ENCODE results near the gene AATF. TPM values are rescaled to one million over a fixed set of nuclear protein-coding genes. Genes with fewer than 3 reads are reported as not detected.
A peak's percentile ranks its signal among the peaks of the same experiment; 100 is the strongest.

AATF gene
- polyA plus RNA-seq, 1 donor, result 33.4 TPM

GRCh38 chr17:36929851-36930582 lies 18.7 kb upstream of the AATF start:
- no peak for DNase-seq
- Histone ChIP-seq H3K27ac (ENCODE audit: low read length) (no peak overlapping the region), H3K27me3 (ENCODE audit: control insufficient read depth, insufficient read depth, low read length) (peaks cover 86% of the 10 kb centered on the region), H3K9me3 (ENCODE audit: control insufficient read depth, low read depth, low read length) (peaks cover 14% of the 10 kb centered on the region), H3K4me1 (ENCODE audit: control insufficient read depth, insufficient read depth, low read length) (peaks cover 34% of the 10 kb centered on the region), H3K36me3 (ENCODE audit: control insufficient read depth, insufficient read depth, low read length) (no peaks in the 10 kb centered on the region), H3K4me3 (ENCODE audit: low read length) (no peak overlapping the region)
- WGBS (ENCODE audit: insufficient coverage, low lambda C conversion rate), result 60% methylated on average over 1 of the region's 16 CpGs

DNA sequence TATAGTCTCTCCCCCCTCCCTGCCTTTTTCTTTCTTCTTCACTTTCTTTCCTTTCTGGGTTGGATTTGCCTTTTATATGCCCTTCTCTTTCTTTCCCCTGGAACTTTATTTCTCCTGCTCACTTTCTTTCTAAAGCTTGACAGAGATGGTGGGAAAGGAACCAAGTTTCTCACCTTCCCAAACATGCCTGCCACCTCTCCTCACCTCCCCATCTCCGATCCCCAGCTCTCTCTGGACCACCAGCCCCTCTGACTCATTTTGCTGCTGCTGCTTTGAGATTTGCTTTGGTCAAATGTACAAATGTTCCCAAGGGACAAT lies 18.2 kb upstream of the AATF start:
- DNase-seq, result no peak
- H3K4me1 ChIP-seq (ENCODE audit: control insufficient read depth, insufficient read depth, low read length), result peaks cover 39% of the 10 kb centered on the region
- no CpG with 5 or more reads among the region's 1 CpG for WGBS (ENCODE audit: insufficient coverage, low lambda C conversion rate)
- peaks cover 16% of the 10 kb centered on the region for H3K9me3 ChIP-seq (ENCODE audit: control insufficient read depth, low read depth, low read length)
- H3K36me3 ChIP-seq (ENCODE audit: control insufficient read depth, insufficient read depth, low read length), result no peaks in the 10 kb centered on the region
- H3K27me3 ChIP-seq (ENCODE audit: control insufficient read depth, insufficient read depth, low read length), result peaks cover 91% of the 10 kb centered on the region
- no peak overlapping the region for H3K4me3 ChIP-seq (ENCODE audit: low read length)
- H3K27ac ChIP-seq (ENCODE audit: low read length), result no peak overlapping the region

DNA sequence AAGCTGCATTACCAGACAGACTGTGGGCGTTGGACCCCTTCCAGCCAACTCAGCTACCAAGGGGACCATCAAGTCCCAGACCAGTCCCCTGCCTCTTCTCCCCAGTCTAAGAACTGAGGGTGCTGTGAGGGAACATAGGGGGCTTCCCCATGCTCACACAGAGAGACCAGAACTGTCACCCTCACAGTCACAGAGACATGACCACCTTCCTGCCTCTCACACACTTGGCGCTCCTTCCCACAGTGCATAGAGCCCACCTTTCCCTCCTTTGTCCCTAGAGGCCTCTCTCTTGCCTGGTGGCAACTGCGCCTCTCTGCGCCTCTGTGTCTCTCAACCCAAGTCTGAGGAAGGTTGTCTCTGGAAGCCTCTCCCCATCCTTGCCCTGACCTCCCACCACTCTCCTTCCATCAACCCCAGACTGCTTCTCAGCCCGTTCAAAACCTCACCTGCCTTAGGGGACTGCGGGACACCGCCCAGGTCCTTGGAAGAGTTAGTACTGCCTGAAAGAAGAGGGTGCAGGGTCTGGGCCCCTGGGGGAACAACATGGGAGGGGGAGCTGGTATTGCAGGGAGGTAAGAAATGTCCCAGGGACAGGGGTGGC lies 17.6 kb upstream of the AATF start:
- H3K27me3 ChIP-seq (ENCODE audit: control insufficient read depth, insufficient read depth, low read length), result peaks cover 96% of the 10 kb centered on the region
- peaks cover 22% of the 10 kb centered on the region for H3K9me3 ChIP-seq (ENCODE audit: control insufficient read depth, low read depth, low read length)
- no peak for DNase-seq
- no peak overlapping the region for H3K27ac ChIP-seq (ENCODE audit: low read length)
- no peaks in the 10 kb centered on the region for H3K36me3 ChIP-seq (ENCODE audit: control insufficient read depth, insufficient read depth, low read length)
- WGBS (ENCODE audit: insufficient coverage, low lambda C conversion rate), result no CpG with 5 or more reads among the region's 7 CpGs
- no peak overlapping the region for H3K4me3 ChIP-seq (ENCODE audit: low read length)
- peaks cover 46% of the 10 kb centered on the region for H3K4me1 ChIP-seq (ENCODE audit: control insufficient read depth, insufficient read depth, low read length)

DNA sequence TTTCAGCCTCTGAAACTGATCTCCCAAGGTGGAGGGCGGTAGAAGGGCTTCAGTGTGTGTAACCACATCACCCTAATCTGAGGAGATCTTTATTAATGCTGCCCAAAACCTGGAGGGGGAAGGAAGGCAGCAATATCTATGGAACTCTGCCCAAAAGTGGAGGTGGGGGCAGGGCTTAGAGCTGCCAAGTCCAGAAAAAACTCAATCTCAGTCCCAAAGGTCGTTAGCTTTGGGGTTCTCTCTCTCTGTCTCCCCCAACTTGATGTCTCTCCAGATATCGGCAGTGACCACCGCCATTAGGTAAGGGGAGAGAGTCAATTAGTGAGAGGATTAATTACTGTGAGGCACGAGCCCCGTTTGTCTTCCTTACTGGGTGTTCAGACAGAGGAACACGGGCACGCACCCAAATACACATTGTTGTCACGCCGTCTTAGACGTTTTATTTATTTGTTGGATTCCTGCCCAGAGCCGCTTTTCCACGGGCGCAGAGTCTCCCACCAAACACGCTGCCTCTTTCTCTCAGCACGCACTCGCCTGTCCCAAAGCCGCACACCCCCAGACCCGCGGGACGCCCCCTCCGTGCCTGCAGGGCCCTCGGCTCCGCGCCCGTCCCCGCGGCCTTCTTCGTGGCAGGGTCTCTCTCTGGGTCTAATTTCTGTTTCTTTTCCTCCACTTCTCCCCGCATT lies 16.9 kb upstream of the AATF start:
- Histone ChIP-seq H3K36me3 (ENCODE audit: control insufficient read depth, insufficient read depth, low read length) (no peaks in the 10 kb centered on the region), H3K27me3 (ENCODE audit: control insufficient read depth, insufficient read depth, low read length) (peaks cover 99% of the 10 kb centered on the region), H3K27ac (ENCODE audit: low read length) (no peak overlapping the region), H3K4me3 (ENCODE audit: low read length) (no peak overlapping the region), H3K4me1 (ENCODE audit: control insufficient read depth, insufficient read depth, low read length) (peaks cover 48% of the 10 kb centered on the region), H3K9me3 (ENCODE audit: control insufficient read depth, low read depth, low read length) (peaks cover 23% of the 10 kb centered on the region)
- WGBS (ENCODE audit: insufficient coverage, low lambda C conversion rate), result 0% methylated on average over 4 of the region's 30 CpGs
- no peak for DNase-seq

DNA sequence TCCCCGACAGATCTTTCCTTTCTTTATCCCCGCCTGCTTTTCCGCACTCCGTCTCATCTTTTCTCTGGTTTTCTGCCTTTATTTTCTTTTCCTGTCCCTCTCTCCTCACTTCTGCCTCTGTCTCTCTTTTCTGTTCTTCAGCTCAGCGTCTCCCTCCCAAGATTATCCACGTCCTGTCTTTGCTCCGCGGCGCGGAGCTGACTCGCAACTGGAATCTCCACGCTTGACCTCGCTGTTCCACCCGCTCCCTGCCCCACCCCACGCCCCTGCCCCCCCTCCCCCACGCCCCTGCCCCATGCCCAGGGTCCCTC lies 16.4 kb upstream of the AATF start:
- H3K27me3 ChIP-seq (ENCODE audit: control insufficient read depth, insufficient read depth, low read length), result peaks cover 99% of the 10 kb centered on the region
- no peak overlapping the region for H3K27ac ChIP-seq (ENCODE audit: low read length)
- H3K4me3 ChIP-seq (ENCODE audit: low read length), result no peak overlapping the region
- WGBS (ENCODE audit: insufficient coverage, low lambda C conversion rate), result 16% methylated on average over 4 of the region's 16 CpGs
- DNase-seq, result no peak
- H3K36me3 ChIP-seq (ENCODE audit: control insufficient read depth, insufficient read depth, low read length), result no peaks in the 10 kb centered on the region
- peaks cover 27% of the 10 kb centered on the region for H3K9me3 ChIP-seq (ENCODE audit: control insufficient read depth, low read depth, low read length)
- H3K4me1 ChIP-seq (ENCODE audit: control insufficient read depth, insufficient read depth, low read length), result peaks cover 52% of the 10 kb centered on the region

- peaks cover 54% of the 10 kb centered on the region for H3K4me1 ChIP-seq (ENCODE audit: control insufficient read depth, insufficient read depth, low read length)
- H3K27me3 ChIP-seq (ENCODE audit: control insufficient read depth, insufficient read depth, low read length), result peaks cover 99% of the 10 kb centered on the region
- H3K9me3 ChIP-seq (ENCODE audit: control insufficient read depth, low read depth, low read length), result peaks cover 30% of the 10 kb centered on the region
- WGBS (ENCODE audit: insufficient coverage, low lambda C conversion rate), result no CpG with 5 or more reads among the region's 40 CpGs
- H3K36me3 ChIP-seq (ENCODE audit: control insufficient read depth, insufficient read depth, low read length), result no peaks in the 10 kb centered on the region
- H3K4me3 ChIP-seq (ENCODE audit: low read length), result no peak overlapping the region
- no peak for DNase-seq
- H3K27ac ChIP-seq (ENCODE audit: low read length), result no peak overlapping the region
Measured at GRCh38 chr17:36932694-36933511, 15.9 kb upstream of the AATF start.

DNA sequence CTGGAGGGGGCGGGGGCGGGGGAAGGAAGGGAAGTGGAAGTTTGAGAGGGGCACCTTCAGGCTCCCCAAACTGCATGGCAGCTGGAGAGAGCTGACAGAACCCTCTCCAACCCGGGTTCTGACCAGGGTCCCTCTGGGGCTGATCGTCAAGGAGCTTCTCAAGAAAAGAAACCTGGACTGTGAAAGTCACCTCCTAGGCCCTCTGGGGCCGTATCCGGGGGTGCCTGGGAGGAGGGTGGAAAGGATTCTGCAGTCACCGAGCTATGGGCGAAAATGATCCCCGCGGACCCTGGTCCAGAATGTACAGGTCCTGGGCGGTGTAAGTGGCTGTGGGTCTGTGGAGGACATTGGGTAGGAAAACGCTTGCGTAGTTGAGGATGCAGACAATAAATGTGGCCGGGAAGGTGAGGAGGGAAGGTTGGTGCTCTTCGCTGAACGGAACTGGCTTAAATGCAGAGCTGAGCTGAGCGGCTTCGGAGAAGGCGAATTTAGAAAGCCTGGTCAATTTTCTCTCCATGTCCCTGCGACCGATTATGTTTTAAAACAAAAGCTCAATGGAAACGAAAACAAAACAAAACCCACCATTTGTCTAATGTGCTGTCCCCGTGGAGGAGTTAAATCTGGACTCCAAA lies 15.1 kb upstream of the AATF start:
- WGBS (ENCODE audit: insufficient coverage, low lambda C conversion rate), result 11% methylated on average over 5 of the region's 23 CpGs
- no peak for DNase-seq
- Histone ChIP-seq H3K27me3 (ENCODE audit: control insufficient read depth, insufficient read depth, low read length) (peaks cover 99% of the 10 kb centered on the region), H3K4me1 (ENCODE audit: control insufficient read depth, insufficient read depth, low read length) (peaks cover 51% of the 10 kb centered on the region), H3K4me3 (ENCODE audit: low read length) (no peak overlapping the region), H3K36me3 (ENCODE audit: control insufficient read depth, insufficient read depth, low read length) (no peaks in the 10 kb centered on the region), H3K27ac (ENCODE audit: low read length) (no peak overlapping the region), H3K9me3 (ENCODE audit: control insufficient read depth, low read depth, low read length) (peaks cover 30% of the 10 kb centered on the region)

DNA sequence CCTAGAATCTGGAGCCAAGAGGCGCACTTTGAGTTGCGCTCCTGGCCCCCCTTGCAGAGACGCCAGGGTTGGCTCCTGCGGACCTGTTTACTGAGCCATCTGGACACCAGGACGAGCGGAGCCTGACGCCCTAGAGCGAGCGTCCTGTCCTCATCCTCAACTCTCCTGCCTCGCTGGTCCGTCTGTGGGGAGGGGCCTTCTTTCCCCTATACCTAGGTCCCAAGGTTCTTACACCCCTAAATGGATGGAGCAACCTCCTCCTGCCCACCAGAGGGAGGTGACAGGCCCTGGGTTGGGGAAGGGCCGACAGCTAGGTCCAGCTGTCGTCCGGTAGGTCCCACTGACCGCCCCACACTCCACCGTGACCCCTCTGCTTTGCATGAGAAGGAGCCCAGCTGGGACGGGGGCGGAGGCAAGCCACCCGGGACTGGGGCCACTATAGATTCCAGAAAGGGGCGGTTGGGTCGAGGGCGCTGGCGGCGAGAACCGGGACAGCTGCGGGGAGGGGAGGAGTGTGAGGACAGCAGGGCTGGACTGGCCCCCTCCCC lies 14.5 kb upstream of the AATF start:
- H3K4me1 ChIP-seq (ENCODE audit: control insufficient read depth, insufficient read depth, low read length), result peaks cover 46% of the 10 kb centered on the region
- DNase-seq, result no peak
- no peak overlapping the region for H3K4me3 ChIP-seq (ENCODE audit: low read length)
- no peaks in the 10 kb centered on the region for H3K36me3 ChIP-seq (ENCODE audit: control insufficient read depth, insufficient read depth, low read length)
- H3K27me3 ChIP-seq (ENCODE audit: control insufficient read depth, insufficient read depth, low read length), result peaks cover 99% of the 10 kb centered on the region
- peaks cover 30% of the 10 kb centered on the region for H3K9me3 ChIP-seq (ENCODE audit: control insufficient read depth, low read depth, low read length)
- no peak overlapping the region for H3K27ac ChIP-seq (ENCODE audit: low read length)
- no CpG with 5 or more reads among the region's 26 CpGs for WGBS (ENCODE audit: insufficient coverage, low lambda C conversion rate)

DNA sequence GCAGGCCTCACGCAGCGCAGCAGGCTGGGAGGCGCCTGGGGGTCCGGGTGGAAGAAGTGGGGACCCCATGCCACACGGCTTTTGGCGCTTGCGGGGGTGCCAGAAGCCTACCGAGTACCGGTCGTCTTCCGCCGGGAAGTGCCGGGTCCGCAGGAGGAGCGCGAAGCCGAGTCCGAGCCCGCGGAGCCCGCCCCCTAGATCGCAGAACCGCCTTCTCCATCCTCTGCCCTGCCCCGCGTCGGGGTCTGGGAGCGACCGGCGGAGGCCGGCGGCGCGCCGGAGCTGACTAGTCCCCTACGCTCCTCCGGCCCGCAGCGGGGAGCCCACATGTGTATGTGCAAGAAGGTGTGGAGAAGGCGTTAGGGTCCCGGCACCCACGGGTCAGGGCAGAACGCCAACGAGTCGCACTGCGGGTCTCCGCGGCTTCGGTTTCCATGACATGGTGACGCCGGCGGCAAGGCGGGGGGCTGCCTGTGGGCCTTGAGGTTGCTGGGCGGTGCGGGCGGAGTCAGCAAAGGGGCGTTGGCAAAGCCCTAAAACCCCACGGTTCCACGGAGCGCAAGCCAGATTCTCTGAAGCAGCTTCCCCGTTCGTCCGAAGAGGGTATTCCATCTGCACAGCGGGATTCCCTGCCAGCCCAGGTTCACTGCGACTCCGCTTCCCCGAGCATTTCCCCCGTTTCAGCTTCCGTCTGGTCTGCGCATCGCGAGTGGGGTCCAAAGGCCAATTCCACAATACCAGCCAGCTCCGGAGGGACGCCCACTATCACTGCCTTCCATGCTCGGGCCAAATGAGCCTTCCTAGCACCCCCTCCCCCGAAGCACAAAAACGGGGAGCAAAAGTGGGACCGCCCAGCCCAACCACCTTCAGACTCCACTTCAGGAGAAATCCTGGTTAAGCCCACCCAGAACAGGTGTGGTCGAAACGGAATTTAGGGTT lies 13.8 kb upstream of the AATF start:
- H3K4me3 ChIP-seq (ENCODE audit: low read length), result no peak overlapping the region
- peak in 1 of 2 donors; percentile 35 for DNase-seq
- no CpG with 5 or more reads among the region's 79 CpGs for WGBS (ENCODE audit: insufficient coverage, low lambda C conversion rate)
- H3K27ac ChIP-seq (ENCODE audit: low read length), result no peak overlapping the region
- H3K4me1 ChIP-seq (ENCODE audit: control insufficient read depth, insufficient read depth, low read length), result peaks cover 46% of the 10 kb centered on the region
- H3K9me3 ChIP-seq (ENCODE audit: control insufficient read depth, low read depth, low read length), result peaks cover 34% of the 10 kb centered on the region
- H3K27me3 ChIP-seq (ENCODE audit: control insufficient read depth, insufficient read depth, low read length), result peaks cover 99% of the 10 kb centered on the region
- H3K36me3 ChIP-seq (ENCODE audit: control insufficient read depth, insufficient read depth, low read length), result no peaks in the 10 kb centered on the region

All from large intestine (tissue), 3 donors.